Ectodermal cell (in vitro differentiated cells): ENCODE results near the gene GTPBP3.

Experiments
- H3K27ac ChIP-seq: 2 replicates; pipeline ENCODE4 v1.7.0; 2013; ENCODE audit warnings: mild to moderate bottlenecking, low read depth, low read length; ENCODE audit not compliant: insufficient read depth, poor library complexity, severe bottlenecking
- H3K27me3 ChIP-seq: 2 replicates; pipeline ENCODE4 v1.7.0; 2013; ENCODE audit warnings: mild to moderate bottlenecking, low read length; ENCODE audit not compliant: insufficient read depth, control insufficient read depth, poor library complexity, severe bottlenecking
- H3K36me3 ChIP-seq: one replicate; pipeline ENCODE4 v1.7.0; 2013; ENCODE audit warnings: low read length; ENCODE audit not compliant: control insufficient read depth, insufficient read depth
- H3K4me1 ChIP-seq: one replicate; pipeline ENCODE4 v1.7.0; 2013; ENCODE audit warnings: low read length; ENCODE audit not compliant: control insufficient read depth, insufficient read depth
- H3K4me3 ChIP-seq: 2 replicates; pipeline ENCODE4 v1.7.0; 2013; ENCODE audit warnings: low read depth, low read length, control low read depth; ENCODE audit not compliant: insufficient read depth
- H3K9me3 ChIP-seq: 2 replicates; pipeline ENCODE4 v1.7.0; 2013; ENCODE audit warnings: mild to moderate bottlenecking, low read length, moderate library complexity; ENCODE audit not compliant: control insufficient read depth
- WGBS, 2 experiments: methylation state at CpG; one replicate each; pipeline ENCODE4 v1.1.7; 2013; ENCODE audit warnings: missing lambda C conversion rate in 2 of 2; 5-methylcytosine and 5-hydroxymethylcytosine counted together

The GTPBP3 gene

GRCh38 chr19:17302391-17303166 is 34.8 kb upstream of the GTPBP3 start:
- Histone ChIP-seq H3K27ac (no peak overlapping the region), H3K9me3 (no peaks in the 10 kb centered on the region), H3K27me3 (no peaks in the 10 kb centered on the region), H3K36me3 (peaks cover 8% of the 10 kb centered on the region), H3K4me1 (peaks cover 6% of the 10 kb centered on the region), H3K4me3 (peak overlapping the region; percentile 67)
- 19 to 20% methylated on average over 29 of the region's 29 CpGs for whole genome bisulfite sequencing, 2 experiments

GRCh38 chr19:17303167-17303939 is 34.0 kb upstream of the GTPBP3 start, which contains the start of gene ABHD8:
Gene ABHD8, minus strand, starts transcription at chr19:17303425. Its CDS starts 1,809 bp downstream, at chr19:17301616.
- H3K4me3 ChIP-seq = peak within 1 kb of the TSS; percentile 67
- 2 to 3% methylated on average over 52 of the region's 52 CpGs for WGBS, 2 experiments
- H3K36me3 ChIP-seq = peaks cover 4% of the 10 kb centered on the region
- no peak within 1 kb of the TSS for H3K27ac ChIP-seq
- H3K9me3 ChIP-seq = no peaks in the 10 kb centered on the region
- H3K27me3 ChIP-seq = no peaks in the 10 kb centered on the region
- peaks cover 6% of the 10 kb centered on the region for H3K4me1 ChIP-seq

GRCh38 chr19:17303940-17304267 is 33.4 kb upstream of the GTPBP3 start:
- Histone ChIP-seq H3K36me3 (no peaks in the 10 kb centered on the region), H3K4me3 (no peak overlapping the region)

GRCh38 chr19:17304386-17305215 is 32.8 kb upstream of the GTPBP3 start:
- Histone ChIP-seq H3K27me3 (no peaks in the 10 kb centered on the region), H3K27ac (no peak overlapping the region), H3K4me3 (no peak overlapping the region), H3K36me3 (no peaks in the 10 kb centered on the region), H3K4me1 (peaks cover 6% of the 10 kb centered on the region), H3K9me3 (no peaks in the 10 kb centered on the region)
- 82 to 83% methylated on average over 10 to 12 of the region's 12 CpGs for WGBS, 2 experiments

More at GRCh38 chr19:17303940-17304267, 33.4 kb upstream of the GTPBP3 start:
- WGBS, 2 experiments = 87% methylated on average over 12 of the region's 12 CpGs
- Histone ChIP-seq H3K4me1 (peaks cover 6% of the 10 kb centered on the region), H3K9me3 (no peaks in the 10 kb centered on the region), H3K27me3 (no peaks in the 10 kb centered on the region), H3K27ac (no peak overlapping the region)

- Histone ChIP-seq H3K9me3 (no peaks in the 10 kb centered on the region), H3K4me3 (peak overlapping the region; percentile 66), H3K27ac (peak overlapping the region; percentile 2), H3K36me3 (no peaks in the 10 kb centered on the region), H3K4me1 (peaks cover 6% of the 10 kb centered on the region), H3K27me3 (no peaks in the 10 kb centered on the region)
- 8 to 11% methylated on average over 7 of the region's 7 CpGs for WGBS, 2 experiments
Measured at GRCh38 chr19:17305216-17305516, 32.2 kb upstream of the GTPBP3 start.

- Histone ChIP-seq H3K27ac (peak within 1 kb of the TSS; percentile 30), H3K36me3 (no peaks in the 10 kb centered on the region), H3K9me3 (no peaks in the 10 kb centered on the region), H3K27me3 (no peaks in the 10 kb centered on the region), H3K4me1 (peaks cover 6% of the 10 kb centered on the region), H3K4me3 (peak within 1 kb of the TSS; percentile 66)
- 0% methylated on average over 55 of the region's 55 CpGs for WGBS, 2 experiments
Measured at GRCh38 chr19:17305517-17306284, 31.7 kb upstream of the GTPBP3 start, which contains the start of gene MRPL34. Gene MRPL34, plus strand, starts transcription at chr19:17305872. Its CDS starts 21 bp downstream, at chr19:17305893.

- 6 to 7% methylated on average over 28 of the region's 28 CpGs for WGBS, 2 experiments
- Histone ChIP-seq H3K27me3 (no peaks in the 10 kb centered on the region), H3K27ac (no peak overlapping the region), H3K9me3 (no peaks in the 10 kb centered on the region), H3K36me3 (no peaks in the 10 kb centered on the region), H3K4me3 (peak overlapping the region; percentile 66), H3K4me1 (peaks cover 6% of the 10 kb centered on the region)
Measured at GRCh38 chr19:17306285-17306714, 31.1 kb upstream of the GTPBP3 start.

- no peaks in the 10 kb centered on the region for H3K9me3 ChIP-seq
- no peaks in the 10 kb centered on the region for H3K4me1 ChIP-seq
- no peak overlapping the region for H3K4me3 ChIP-seq
- 93 to 94% methylated on average over 8 of the region's 8 CpGs for WGBS, 2 experiments
- H3K27ac ChIP-seq = no peak overlapping the region
- H3K36me3 ChIP-seq = peaks cover 5% of the 10 kb centered on the region
- no peaks in the 10 kb centered on the region for H3K27me3 ChIP-seq
Measured at GRCh38 chr19:17307876-17308377, 29.4 kb upstream of the GTPBP3 start.

- H3K4me3 ChIP-seq = peak within 1 kb of the TSS; percentile 92
- H3K36me3 ChIP-seq = peaks cover 12% of the 10 kb centered on the region
- no peaks in the 10 kb centered on the region for H3K9me3 ChIP-seq
- H3K4me1 ChIP-seq = no peaks in the 10 kb centered on the region
- 1% methylated on average over 46 of the region's 46 CpGs for WGBS, 2 experiments
- peak within 1 kb of the TSS; percentile 63 for H3K27ac ChIP-seq
- no peaks in the 10 kb centered on the region for H3K27me3 ChIP-seq
Measured at GRCh38 chr19:17309198-17309964, 28.0 kb upstream of the GTPBP3 start, which contains the start of gene DDA1. Gene DDA1, plus strand, starts transcription at chr19:17309563. Its CDS starts 92 bp downstream, at chr19:17309655.
